ENCODE measurements around the gene BBX.

Gene BBX

DNA sequence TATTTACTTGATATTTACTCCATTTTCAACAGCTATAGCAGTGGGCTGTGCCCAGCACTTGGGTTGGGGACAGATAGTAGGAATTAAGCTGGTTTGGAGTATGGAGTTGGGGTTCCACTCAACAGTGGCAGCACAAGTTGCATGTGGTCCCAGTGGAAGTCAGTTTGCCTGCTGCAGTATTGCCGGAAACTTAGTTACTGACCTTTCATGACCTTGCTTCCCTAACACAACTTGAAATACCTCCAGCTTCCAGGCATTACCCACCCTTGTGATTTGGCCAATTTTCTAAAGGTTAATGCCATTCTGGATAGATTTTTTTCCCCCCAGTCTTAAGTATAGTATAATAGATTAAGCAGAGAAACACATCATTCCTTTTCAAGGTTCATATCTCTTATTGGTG, 68.0 kb downstream of the BBX start:
- Histone ChIP-seq H3K4me1 (ENCODE audit: control insufficient read depth in 2 of 2, insufficient read depth in 1 of 2, low read depth in 1 of 2, low read length in 2 of 2) (peaks cover 4 to 6% of the 10 kb centered on the region in 2 donors), H3K36me3 (replicated peaks in 1 of 2; ENCODE audit: control insufficient read depth in 2 of 2, insufficient read depth in 2 of 2, low read length in 2 of 2) (no peaks in the 10 kb centered on the region), H2BK120ac (ENCODE audit: low read depth, low read length) (no peak overlapping the region), H3K18ac (ENCODE audit: low read length) (no peak overlapping the region), H2AK5ac (ENCODE audit: low read depth, low read length) (no peak overlapping the region), H2AFZ (ENCODE audit: low read length) (no peak overlapping the region), H2BK5ac (ENCODE audit: low read length) (no peak overlapping the region), H3K4me2 (ENCODE audit: insufficient read depth, low read length, poor library complexity, severe bottlenecking) (no peak overlapping the region), H3K4ac (ENCODE audit: low read length) (no peak overlapping the region), H4K8ac (ENCODE audit: low read depth, low read length) (no peak overlapping the region), H3K79me1 (ENCODE audit: low read depth, low read length) (no peaks in the 10 kb centered on the region), H2BK12ac (ENCODE audit: low read length) (no peak overlapping the region), H3K9ac (ENCODE audit: low read depth, low read length, poor library complexity) (no peak overlapping the region), H4K91ac (ENCODE audit: low read depth, low read length, poor library complexity) (no peak overlapping the region), H2BK15ac (ENCODE audit: low read length) (no peak overlapping the region), H3K14ac (ENCODE audit: low read length) (no peak overlapping the region), H3K23ac (ENCODE audit: low read depth, low read length, poor library complexity) (no peak overlapping the region), H3K4me3 (ENCODE audit: low read length in 2 of 2) (no peak overlapping the region), H3K27ac (replicated peaks; ENCODE audit: low read length) (no peak overlapping the region), H3K9me3 (replicated peaks in 1 of 2; ENCODE audit: control insufficient read depth in 2 of 2, insufficient read depth in 1 of 2, low read depth in 1 of 2, low read length in 2 of 2) (no peaks in the 10 kb centered on the region), H3K27me3 (ENCODE audit: control insufficient read depth in 3 of 3, insufficient read depth in 3 of 3, low read depth in 1 of 3, low read length in 3 of 3) (no peaks in the 10 kb centered on the region)
- DNase-seq (ENCODE audit: low spot score), result no peak
- WGBS, 2 donors (ENCODE audit: extremely low coverage in 2 of 2, insufficient read length in 2 of 2, insufficient replicate concordance in 1 of 2), result no CpG with 5 or more reads among the region's 1 CpG

DNA sequence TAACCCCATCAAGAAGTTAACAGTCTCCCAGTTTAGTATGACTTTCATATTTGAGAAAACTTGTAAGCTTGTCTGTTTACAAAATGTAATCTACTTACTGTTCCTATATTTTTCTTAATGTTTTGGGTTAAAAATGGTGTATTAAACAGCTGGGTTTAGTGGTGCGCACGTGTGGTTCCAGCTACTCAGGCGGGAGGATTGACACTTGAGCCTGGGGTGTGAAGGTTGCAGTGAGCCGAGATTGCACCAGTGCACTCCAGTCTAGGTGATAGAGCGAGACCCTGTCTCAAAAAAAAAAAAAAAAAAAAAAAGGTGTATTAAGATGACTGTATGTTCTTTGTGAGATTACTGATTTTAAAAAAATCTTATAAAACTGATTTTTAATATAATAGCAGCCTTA, 69.3 kb downstream of the BBX start:
- Histone ChIP-seq H3K18ac (ENCODE audit: low read length) (no peak overlapping the region), H3K79me1 (ENCODE audit: low read depth, low read length) (no peaks in the 10 kb centered on the region), H2BK15ac (ENCODE audit: low read length) (no peak overlapping the region), H2BK120ac (ENCODE audit: low read depth, low read length) (no peak overlapping the region), H3K27ac (replicated peaks; ENCODE audit: low read length) (no peak overlapping the region), H4K8ac (ENCODE audit: low read depth, low read length) (no peak overlapping the region), H3K4ac (ENCODE audit: low read length) (no peak overlapping the region), H2AK5ac (ENCODE audit: low read depth, low read length) (no peak overlapping the region), H3K36me3 (replicated peaks in 1 of 2; ENCODE audit: control insufficient read depth in 2 of 2, insufficient read depth in 2 of 2, low read length in 2 of 2) (no peaks in the 10 kb centered on the region), H2AFZ (ENCODE audit: low read length) (no peak overlapping the region), H3K4me1 (ENCODE audit: control insufficient read depth in 2 of 2, insufficient read depth in 1 of 2, low read depth in 1 of 2, low read length in 2 of 2) (peaks cover 4 to 6% of the 10 kb centered on the region in 2 donors), H4K91ac (ENCODE audit: low read depth, low read length, poor library complexity) (no peak overlapping the region), H2BK12ac (ENCODE audit: low read length) (no peak overlapping the region), H3K9me3 (replicated peaks in 1 of 2; ENCODE audit: control insufficient read depth in 2 of 2, insufficient read depth in 1 of 2, low read depth in 1 of 2, low read length in 2 of 2) (no peaks in the 10 kb centered on the region), H3K27me3 (ENCODE audit: control insufficient read depth in 3 of 3, insufficient read depth in 3 of 3, low read depth in 1 of 3, low read length in 3 of 3) (no peaks in the 10 kb centered on the region), H2BK5ac (ENCODE audit: low read length) (no peak overlapping the region), H3K4me2 (ENCODE audit: insufficient read depth, low read length, poor library complexity, severe bottlenecking) (no peak overlapping the region), H3K14ac (ENCODE audit: low read length) (no peak overlapping the region), H3K4me3 (ENCODE audit: low read length in 2 of 2) (no peak overlapping the region), H3K9ac (ENCODE audit: low read depth, low read length, poor library complexity) (no peak overlapping the region), H3K23ac (ENCODE audit: low read depth, low read length, poor library complexity) (no peak overlapping the region)
- no peak for DNase-seq (ENCODE audit: low spot score)
- WGBS, 2 donors (ENCODE audit: extremely low coverage in 2 of 2, insufficient read length in 2 of 2, insufficient replicate concordance in 1 of 2), result no CpG with 5 or more reads among the region's 5 CpGs

DNA sequence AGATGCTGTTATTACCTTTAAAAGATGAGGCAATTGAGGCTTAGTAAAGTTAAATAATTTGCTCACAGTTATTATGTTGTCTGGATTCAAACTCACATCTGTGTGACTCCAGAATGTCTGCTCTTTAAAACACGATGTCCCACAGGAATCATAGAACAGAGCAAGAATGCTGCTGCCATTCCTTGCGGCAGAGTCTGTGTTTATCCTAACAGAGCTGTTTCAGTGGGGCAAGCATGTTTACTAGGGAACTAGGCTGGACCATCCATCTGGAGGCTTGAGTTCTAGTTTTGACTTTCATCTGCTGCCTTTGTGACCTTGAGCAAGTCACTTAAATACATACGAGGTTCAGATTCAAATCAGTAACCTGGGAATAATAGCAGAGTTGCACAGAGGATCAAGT, 72.1 kb downstream of the BBX start:
- no peak overlapping the region for H3K27ac ChIP-seq (replicated peaks; ENCODE audit: low read length)
- H3K79me1 ChIP-seq (ENCODE audit: low read depth, low read length), result no peaks in the 10 kb centered on the region
- H3K4ac ChIP-seq (ENCODE audit: low read length), result no peak overlapping the region
- no peak overlapping the region for H3K4me3 ChIP-seq (ENCODE audit: low read length in 2 of 2)
- H2BK15ac ChIP-seq (ENCODE audit: low read length), result no peak overlapping the region
- no peak overlapping the region for H3K23ac ChIP-seq (ENCODE audit: low read depth, low read length, poor library complexity)
- no peak overlapping the region for H2BK12ac ChIP-seq (ENCODE audit: low read length)
- H2BK120ac ChIP-seq (ENCODE audit: low read depth, low read length), result no peak overlapping the region
- H3K9me3 ChIP-seq (replicated peaks in 1 of 2; ENCODE audit: control insufficient read depth in 2 of 2, insufficient read depth in 1 of 2, low read depth in 1 of 2, low read length in 2 of 2), result no peaks in the 10 kb centered on the region
- no peaks in the 10 kb centered on the region for H3K36me3 ChIP-seq (replicated peaks in 1 of 2; ENCODE audit: control insufficient read depth in 2 of 2, insufficient read depth in 2 of 2, low read length in 2 of 2)
- H3K4me2 ChIP-seq (ENCODE audit: insufficient read depth, low read length, poor library complexity, severe bottlenecking), result no peak overlapping the region
- no peak overlapping the region for H2AK5ac ChIP-seq (ENCODE audit: low read depth, low read length)
- peaks cover 6 to 13% of the 10 kb centered on the region in 2 donors for H3K4me1 ChIP-seq (ENCODE audit: control insufficient read depth in 2 of 2, insufficient read depth in 1 of 2, low read depth in 1 of 2, low read length in 2 of 2)
- H4K91ac ChIP-seq (ENCODE audit: low read depth, low read length, poor library complexity), result no peak overlapping the region
- no peak overlapping the region for H3K14ac ChIP-seq (ENCODE audit: low read length)
- no CpG with 5 or more reads among the region's 3 CpGs for WGBS, 2 donors (ENCODE audit: extremely low coverage in 2 of 2, insufficient read length in 2 of 2, insufficient replicate concordance in 1 of 2)
- no peak overlapping the region for H2BK5ac ChIP-seq (ENCODE audit: low read length)
- no peak overlapping the region for H3K9ac ChIP-seq (ENCODE audit: low read depth, low read length, poor library complexity)
- no peak for DNase-seq (ENCODE audit: low spot score)
- H3K27me3 ChIP-seq (ENCODE audit: control insufficient read depth in 3 of 3, insufficient read depth in 3 of 3, low read depth in 1 of 3, low read length in 3 of 3), result no peaks in the 10 kb centered on the region
- H2AFZ ChIP-seq (ENCODE audit: low read length), result no peak overlapping the region
- no peak overlapping the region for H3K18ac ChIP-seq (ENCODE audit: low read length)
- no peak overlapping the region for H4K8ac ChIP-seq (ENCODE audit: low read depth, low read length)

DNA sequence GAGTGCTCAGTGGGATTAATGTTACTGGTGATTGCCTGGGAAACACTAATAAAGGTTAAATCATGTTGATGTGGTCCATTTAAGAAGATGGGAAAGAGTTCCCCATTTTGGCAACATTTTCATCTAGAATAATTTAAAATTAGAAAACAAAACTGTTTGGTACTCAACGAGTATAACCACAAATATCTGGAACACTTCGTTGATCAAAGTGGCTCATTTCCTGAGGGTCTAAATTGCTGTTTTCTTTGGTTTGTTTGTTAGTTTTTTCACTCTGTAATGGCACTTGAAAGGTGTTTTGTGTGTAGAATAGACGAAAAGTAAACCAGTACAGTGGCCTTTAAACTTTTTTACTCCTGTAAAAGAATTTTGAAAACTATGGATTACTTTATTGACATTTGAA, 73.9 kb downstream of the BBX start:
- WGBS, 2 donors (ENCODE audit: extremely low coverage in 2 of 2, insufficient read length in 2 of 2, insufficient replicate concordance in 1 of 2), result no CpG with 5 or more reads among the region's 3 CpGs
- no peak overlapping the region for H3K4me3 ChIP-seq (ENCODE audit: low read length in 2 of 2)
- no peak overlapping the region for H3K4me2 ChIP-seq (ENCODE audit: insufficient read depth, low read length, poor library complexity, severe bottlenecking)
- H3K18ac ChIP-seq (ENCODE audit: low read length), result no peak overlapping the region
- H2AK5ac ChIP-seq (ENCODE audit: low read depth, low read length), result no peak overlapping the region
- H3K36me3 ChIP-seq (replicated peaks in 1 of 2; ENCODE audit: control insufficient read depth in 2 of 2, insufficient read depth in 2 of 2, low read length in 2 of 2), result peaks cover 0 to 1% of the 10 kb centered on the region in 2 donors
- peaks cover 9 to 11% of the 10 kb centered on the region in 2 donors for H3K4me1 ChIP-seq (ENCODE audit: control insufficient read depth in 2 of 2, insufficient read depth in 1 of 2, low read depth in 1 of 2, low read length in 2 of 2)
- DNase-seq (ENCODE audit: low spot score), result no peak
- H3K14ac ChIP-seq (ENCODE audit: low read length), result no peak overlapping the region
- H2BK5ac ChIP-seq (ENCODE audit: low read length), result no peak overlapping the region
- peaks cover 0 to 3% of the 10 kb centered on the region in 2 donors for H3K9me3 ChIP-seq (replicated peaks in 1 of 2; ENCODE audit: control insufficient read depth in 2 of 2, insufficient read depth in 1 of 2, low read depth in 1 of 2, low read length in 2 of 2)
- no peak overlapping the region for H2BK15ac ChIP-seq (ENCODE audit: low read length)
- H3K9ac ChIP-seq (ENCODE audit: low read depth, low read length, poor library complexity), result no peak overlapping the region
- no peak overlapping the region for H4K8ac ChIP-seq (ENCODE audit: low read depth, low read length)
- no peak overlapping the region for H2AFZ ChIP-seq (ENCODE audit: low read length)
- peak overlapping the region; percentile 23 for H3K27ac ChIP-seq (replicated peaks; ENCODE audit: low read length)
- H2BK12ac ChIP-seq (ENCODE audit: low read length), result no peak overlapping the region
- H2BK120ac ChIP-seq (ENCODE audit: low read depth, low read length), result no peak overlapping the region
- no peak overlapping the region for H3K23ac ChIP-seq (ENCODE audit: low read depth, low read length, poor library complexity)
- no peak overlapping the region for H4K91ac ChIP-seq (ENCODE audit: low read depth, low read length, poor library complexity)
- H3K79me1 ChIP-seq (ENCODE audit: low read depth, low read length), result no peaks in the 10 kb centered on the region
- no peaks in the 10 kb centered on the region for H3K27me3 ChIP-seq (ENCODE audit: control insufficient read depth in 3 of 3, insufficient read depth in 3 of 3, low read depth in 1 of 3, low read length in 3 of 3)
- no peak overlapping the region for H3K4ac ChIP-seq (ENCODE audit: low read length)
